Neural progenitor cell (in vitro differentiated cells): ENCODE measurements around the gene VEPH1. TPM values are rescaled to one million over a fixed set of nuclear protein-coding genes. Genes with fewer than 3 reads are reported as not detected.

ENCODE experiments used
- DNase-seq: peaks from one replicate; pipeline ENCODE4 v3.0.0-alpha.2; 2016; ENCODE audit warnings: low spot score
- H2AFZ ChIP-seq: fragments of 200-600 bp; sonication (generic); replicated peaks from 2 replicates; pipeline ENCODE4 v1.6.1; 2016; ENCODE audit warnings: antibody characterized with exemption
- H3F3A ChIP-seq: fragments of 200-600 bp; sonication (generic); 2 replicates; pipeline ENCODE4 v1.6.1; 2016; ENCODE audit warnings: antibody characterized with exemption, low read depth
- H3K27ac ChIP-seq: fragments of 200-600 bp; sonication (generic); 2 replicates; pipeline ENCODE4 v1.5.1; 2016; ENCODE audit warnings: mild to moderate bottlenecking
- H3K27me3 ChIP-seq: fragments of 200-600 bp; sonication (generic); 2 replicates; pipeline ENCODE4 v1.6.1; 2016; ENCODE audit warnings: mild to moderate bottlenecking, moderate library complexity
- H3K36me3 ChIP-seq: fragments of 200-600 bp; sonication (generic); 2 replicates; pipeline ENCODE4 v1.5.1; 2016
- H3K4me1 ChIP-seq: fragments of 200-600 bp; sonication (generic); 2 replicates; pipeline ENCODE4 v1.6.1; 2016; ENCODE audit warnings: mixed run types
- H3K4me2 ChIP-seq: fragments of 200-600 bp; sonication (generic); 2 replicates; pipeline ENCODE4 v1.6.1; 2016
- H3K4me3 ChIP-seq: fragments of 200-600 bp; sonication (generic); 2 replicates; pipeline ENCODE4 v1.5.1; 2016
- H3K79me2 ChIP-seq: fragments of 200-600 bp; sonication (generic); 2 replicates; pipeline ENCODE4 v1.6.1; 2016; ENCODE audit warnings: low read depth
- H3K9ac ChIP-seq: fragments of 200-600 bp; sonication (generic); 2 replicates; pipeline ENCODE4 v1.6.1; 2016
- H3K9me3 ChIP-seq: fragments of 200-600 bp; sonication (generic); 2 replicates; pipeline ENCODE4 v1.5.1; 2016; ENCODE audit warnings: low read depth
- H4K20me1 ChIP-seq: fragments of 200-600 bp; sonication (generic); 2 replicates; pipeline ENCODE4 v1.6.1; 2016; ENCODE audit warnings: low read depth
- H3K27ac Mint-ChIP-seq: 3 replicates; pipeline ENCODE4 v1.8.0; 2021; ENCODE audit warnings: mixed read lengths
- H3K27me3 Mint-ChIP-seq: 2 replicates; pipeline ENCODE4 v1.8.0; 2022; ENCODE audit warnings: low read depth, mild to moderate bottlenecking, inconsistent platforms, moderate library complexity, mixed read lengths; ENCODE audit not compliant: insufficient read depth
- H3K36me3 Mint-ChIP-seq: 3 replicates; pipeline ENCODE4 v1.8.0; 2021; ENCODE audit warnings: mixed read lengths
- H3K4me1 Mint-ChIP-seq: 3 replicates; pipeline ENCODE4 v1.8.0; 2021; ENCODE audit warnings: mixed read lengths
- H3K4me3 Mint-ChIP-seq: 3 replicates; pipeline ENCODE4 v1.8.0; 2021; ENCODE audit warnings: mild to moderate bottlenecking, moderate library complexity, mixed read lengths
- H3K9me3 Mint-ChIP-seq: 3 replicates; pipeline ENCODE4 v1.8.0; 2020; ENCODE audit warnings: mixed read lengths
- CTCF ChIP-seq: fragments of 200-600 bp; sonication (generic); IDR thresholded peaks from 2 replicates; pipeline ENCODE4 v1.5.1; 2017; ENCODE audit warnings: antibody characterized with exemption, mild to moderate bottlenecking
- EZH2 ChIP-seq: fragments of 200-600 bp; sonication (generic); IDR thresholded peaks from 2 replicates; pipeline ENCODE4 v1.6.1; 2017; ENCODE audit warnings: antibody characterized with exemption, mild to moderate bottlenecking, moderate library complexity
- EZH2phosphoT487 ChIP-seq: fragments of 200-600 bp; sonication (generic); IDR thresholded peaks from 2 replicates; pipeline ENCODE4 v1.6.1; 2017; ENCODE audit warnings: antibody characterized with exemption
- total RNA-seq: library from RNA; depleted of rRNA; stranded (reverse); fragments of >200 nt; gene quantifications from 2 replicates; pipeline ENCODE4 v1.2.3, GENCODE V29; 2015; ENCODE audit warnings: low replicate concordance

Gene VEPH1
- total RNA-seq, 1 donor from 2014 or later = not detected

- Histone ChIP-seq H3K36me3 (no peaks in the 10 kb centered on the region), H2AFZ (no peak overlapping the region), H3K9me3 (no peaks in the 10 kb centered on the region), H4K20me1 (no peaks in the 10 kb centered on the region), H3F3A (peaks cover 26% of the 10 kb centered on the region), H3K4me1 (peaks cover 55% of the 10 kb centered on the region), H3K27me3 (no peaks in the 10 kb centered on the region), H3K79me2 (no peaks in the 10 kb centered on the region), H3K4me2 (no peak overlapping the region), H3K27ac (no peak overlapping the region), H3K9ac (no peak overlapping the region), H3K4me3 (no peak overlapping the region)
- Mint-ChIP-seq H3K4me3 (no peak overlapping the region), H3K4me1 (peaks cover 59% of the 10 kb centered on the region), H3K9me3 (peaks cover 17% of the 10 kb centered on the region), H3K27ac (peak overlapping the region; percentile 43), H3K36me3 (peaks cover 35% of the 10 kb centered on the region), H3K27me3 (no peaks in the 10 kb centered on the region)
- no peak for TF ChIP-seq EZH2
- no peak for TF ChIP-seq CTCF
- no peak for TF ChIP-seq EZH2phosphoT487
- no peak for DNase-seq
Observed at GRCh38 chr3:157373783-157374182, 129.4 kb downstream of the VEPH1 start.

- Histone ChIP-seq H3K36me3 (no peaks in the 10 kb centered on the region), H3K79me2 (no peaks in the 10 kb centered on the region), H3K27me3 (no peaks in the 10 kb centered on the region), H2AFZ (no peak overlapping the region), H3K4me3 (no peak overlapping the region), H3K9ac (no peak overlapping the region), H3K4me2 (no peak overlapping the region), H3K4me1 (peaks cover 36% of the 10 kb centered on the region), H3F3A (peaks cover 8% of the 10 kb centered on the region), H4K20me1 (no peaks in the 10 kb centered on the region), H3K9me3 (no peaks in the 10 kb centered on the region), H3K27ac (no peak overlapping the region)
- DNase-seq = no peak
- Mint-ChIP-seq H3K27me3 (no peaks in the 10 kb centered on the region), H3K4me1 (peaks cover 39% of the 10 kb centered on the region), H3K4me3 (no peak overlapping the region), H3K9me3 (peaks cover 17% of the 10 kb centered on the region), H3K27ac (no peak overlapping the region), H3K36me3 (peaks cover 32% of the 10 kb centered on the region)
- TF ChIP-seq EZH2phosphoT487 (no peak), EZH2 (no peak), CTCF (no peak)
Observed at GRCh38 chr3:157370867-157371266, 132.3 kb downstream of the VEPH1 start.

- Mint-ChIP-seq H3K27ac (no peak overlapping the region), H3K4me3 (no peak overlapping the region), H3K36me3 (peaks cover 30% of the 10 kb centered on the region), H3K4me1 (peaks cover 32% of the 10 kb centered on the region), H3K27me3 (no peaks in the 10 kb centered on the region), H3K9me3 (peaks cover 14% of the 10 kb centered on the region)
- peaks cover 29% of the 10 kb centered on the region for H3K4me1 ChIP-seq
- H2AFZ ChIP-seq = no peak overlapping the region
- peak overlapping the region; percentile 56 for H3K4me2 ChIP-seq
- no peaks in the 10 kb centered on the region for H3K27me3 ChIP-seq
- H3K9me3 ChIP-seq = no peaks in the 10 kb centered on the region
- no peaks in the 10 kb centered on the region for H3K79me2 ChIP-seq
- peak overlapping the region; percentile 50 for H3K27ac ChIP-seq
- DNase-seq = peak; percentile 45
- no peaks in the 10 kb centered on the region for H3K36me3 ChIP-seq
- no peak overlapping the region for H3K4me3 ChIP-seq
- H3F3A ChIP-seq = peaks cover under 1% of the 10 kb centered on the region
- H4K20me1 ChIP-seq = no peaks in the 10 kb centered on the region
- TF ChIP-seq EZH2 (no peak), EZH2phosphoT487 (no peak), CTCF (no peak)
- no peak overlapping the region for H3K9ac ChIP-seq
Observed at GRCh38 chr3:157369727-157370421, 133.3 kb downstream of the VEPH1 start.
